HCT116 (cell line): ENCODE results near the gene PFDN2.

Source experiments
- EZH2 ChIP-seq: fragments of 200-600 bp; sonication (generic); IDR thresholded peaks from 2 replicates; pipeline ENCODE4 v1.6.1; 2017; ENCODE audit warnings: antibody characterized with exemption, mixed run types
- EZH2phosphoT487 ChIP-seq: fragments of 200-600 bp; IDR thresholded peaks from 2 replicates; pipeline ENCODE4 v1.6.1; 2018; ENCODE audit warnings: antibody characterized with exemption, borderline replicate concordance
- FOSL1 ChIP-seq: IDR thresholded peaks from 2 replicates; pipeline ENCODE4 v1.6.1; 2012; ENCODE audit warnings: low read depth
- JUND ChIP-seq: IDR thresholded peaks from 2 replicates; pipeline ENCODE4 v1.6.1; 2012
- POLR2A ChIP-seq: IDR thresholded peaks from 2 replicates; pipeline ENCODE4 v1.7.0; 2011; ENCODE audit warnings: borderline replicate concordance; ENCODE audit not compliant: insufficient read depth, insufficient read length; ENCODE audit errors: extremely low read depth
- POLR2AphosphoS5 ChIP-seq: IDR thresholded peaks from 2 replicates; pipeline ENCODE4 v1.6.1; 2011; ENCODE audit warnings: mild to moderate bottlenecking, low read depth, low read length, moderate library complexity
- SIN3A ChIP-seq: IDR thresholded peaks from 2 replicates; pipeline ENCODE4 v1.6.1; 2012; ENCODE audit warnings: low read depth
- TCF7L2 ChIP-seq: IDR thresholded peaks from 2 replicates; pipeline ENCODE4 v1.7.0; 2011; ENCODE audit warnings: borderline replicate concordance, inconsistent platforms; ENCODE audit not compliant: insufficient read depth, insufficient read length; ENCODE audit errors: extremely low read depth
- TF ChIP-seq, protein P1 (sequence below), 3 experiments: fragments of 200-600 bp in 1 of 3; sonication (generic) in 1 of 3; IDR thresholded peaks in 2 of 3; conservative IDR thresholded peaks in 1 of 3; 2 replicates each; pipeline ENCODE4 v1.5.1; 2012 to 2017; ENCODE audit warnings: low read depth in 2 of 3, low read length in 2 of 3, antibody characterized with exemption in 1 of 3, borderline replicate concordance in 1 of 3, control low read depth in 1 of 3, mild to moderate bottlenecking in 1 of 3, mixed read lengths in 1 of 3, mixed run types in 1 of 3, moderate library complexity in 1 of 3; ENCODE audit not compliant: insufficient read depth in 1 of 3
- TF ChIP-seq, protein P2 (sequence below): IDR thresholded peaks from 2 replicates; pipeline ENCODE4 v1.6.1; 2012; ENCODE audit warnings: low read depth

DNA sequence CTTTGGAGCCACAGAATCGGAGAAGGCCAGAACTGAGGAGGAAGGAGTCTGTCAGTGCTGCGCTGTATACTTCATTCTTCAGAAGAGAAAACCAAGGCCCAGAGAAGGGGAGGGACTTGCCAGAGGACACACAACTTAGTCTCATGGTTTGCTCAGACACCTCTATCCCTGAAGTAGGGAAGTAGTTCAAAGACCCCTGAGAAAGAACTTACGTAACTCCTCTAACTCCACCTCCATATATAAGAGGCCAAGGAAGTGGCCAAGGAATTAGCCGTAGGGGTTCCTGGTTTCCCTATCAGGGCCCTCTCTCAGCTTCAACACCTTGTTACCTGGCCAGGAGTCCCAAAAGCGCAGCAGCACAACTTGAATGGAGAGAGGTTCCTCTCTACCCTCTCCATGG lies 27.9 kb downstream of the PFDN2 start:
- TF ChIP-seq, protein P1, sequence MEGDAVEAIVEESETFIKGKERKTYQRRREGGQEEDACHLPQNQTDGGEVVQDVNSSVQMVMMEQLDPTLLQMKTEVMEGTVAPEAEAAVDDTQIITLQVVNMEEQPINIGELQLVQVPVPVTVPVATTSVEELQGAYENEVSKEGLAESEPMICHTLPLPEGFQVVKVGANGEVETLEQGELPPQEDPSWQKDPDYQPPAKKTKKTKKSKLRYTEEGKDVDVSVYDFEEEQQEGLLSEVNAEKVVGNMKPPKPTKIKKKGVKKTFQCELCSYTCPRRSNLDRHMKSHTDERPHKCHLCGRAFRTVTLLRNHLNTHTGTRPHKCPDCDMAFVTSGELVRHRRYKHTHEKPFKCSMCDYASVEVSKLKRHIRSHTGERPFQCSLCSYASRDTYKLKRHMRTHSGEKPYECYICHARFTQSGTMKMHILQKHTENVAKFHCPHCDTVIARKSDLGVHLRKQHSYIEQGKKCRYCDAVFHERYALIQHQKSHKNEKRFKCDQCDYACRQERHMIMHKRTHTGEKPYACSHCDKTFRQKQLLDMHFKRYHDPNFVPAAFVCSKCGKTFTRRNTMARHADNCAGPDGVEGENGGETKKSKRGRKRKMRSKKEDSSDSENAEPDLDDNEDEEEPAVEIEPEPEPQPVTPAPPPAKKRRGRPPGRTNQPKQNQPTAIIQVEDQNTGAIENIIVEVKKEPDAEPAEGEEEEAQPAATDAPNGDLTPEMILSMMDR (IDR thresholded peaks at IDR 0.05 in 2 of 3, conservative IDR thresholded peaks at IDR 0.05 in 1 of 3; ENCODE audit: borderline replicate concordance in 1 of 3, insufficient read depth in 1 of 3, low read depth in 2 of 3, low read length in 2 of 3) = no peak
- no peak for TF ChIP-seq POLR2A
- no peak for TF ChIP-seq TCF7L2
- no peak for TF ChIP-seq POLR2AphosphoS5
- TF ChIP-seq JUND = no peak
- TF ChIP-seq FOSL1 = no peak
- TF ChIP-seq EZH2 = no peak
- TF ChIP-seq, protein P2, sequence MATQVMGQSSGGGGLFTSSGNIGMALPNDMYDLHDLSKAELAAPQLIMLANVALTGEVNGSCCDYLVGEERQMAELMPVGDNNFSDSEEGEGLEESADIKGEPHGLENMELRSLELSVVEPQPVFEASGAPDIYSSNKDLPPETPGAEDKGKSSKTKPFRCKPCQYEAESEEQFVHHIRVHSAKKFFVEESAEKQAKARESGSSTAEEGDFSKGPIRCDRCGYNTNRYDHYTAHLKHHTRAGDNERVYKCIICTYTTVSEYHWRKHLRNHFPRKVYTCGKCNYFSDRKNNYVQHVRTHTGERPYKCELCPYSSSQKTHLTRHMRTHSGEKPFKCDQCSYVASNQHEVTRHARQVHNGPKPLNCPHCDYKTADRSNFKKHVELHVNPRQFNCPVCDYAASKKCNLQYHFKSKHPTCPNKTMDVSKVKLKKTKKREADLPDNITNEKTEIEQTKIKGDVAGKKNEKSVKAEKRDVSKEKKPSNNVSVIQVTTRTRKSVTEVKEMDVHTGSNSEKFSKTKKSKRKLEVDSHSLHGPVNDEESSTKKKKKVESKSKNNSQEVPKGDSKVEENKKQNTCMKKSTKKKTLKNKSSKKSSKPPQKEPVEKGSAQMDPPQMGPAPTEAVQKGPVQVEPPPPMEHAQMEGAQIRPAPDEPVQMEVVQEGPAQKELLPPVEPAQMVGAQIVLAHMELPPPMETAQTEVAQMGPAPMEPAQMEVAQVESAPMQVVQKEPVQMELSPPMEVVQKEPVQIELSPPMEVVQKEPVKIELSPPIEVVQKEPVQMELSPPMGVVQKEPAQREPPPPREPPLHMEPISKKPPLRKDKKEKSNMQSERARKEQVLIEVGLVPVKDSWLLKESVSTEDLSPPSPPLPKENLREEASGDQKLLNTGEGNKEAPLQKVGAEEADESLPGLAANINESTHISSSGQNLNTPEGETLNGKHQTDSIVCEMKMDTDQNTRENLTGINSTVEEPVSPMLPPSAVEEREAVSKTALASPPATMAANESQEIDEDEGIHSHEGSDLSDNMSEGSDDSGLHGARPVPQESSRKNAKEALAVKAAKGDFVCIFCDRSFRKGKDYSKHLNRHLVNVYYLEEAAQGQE = no peak
- TF ChIP-seq EZH2phosphoT487 = no peak
- TF ChIP-seq SIN3A = no peak
